HCT116 (cell line): ENCODE data around the gene UBE2L3. TPM values are rescaled to one million over a fixed set of nuclear protein-coding genes. Genes with fewer than 3 reads are reported as not detected.
A peak's percentile ranks its signal among the peaks of the same experiment; 100 is the strongest.

Source experiments
- ATAC-seq: fragments of 200-7000 bp; cut with Tn5 transposase; 2 replicates; pipeline ENCODE4 v1.9.1; 2020; ENCODE audit warnings: mild to moderate bottlenecking, moderate library complexity
- BruUV-seq: library from RNA; stranded (reverse); fragments of 400-500 nt; replicated peaks from 2 replicates; lab custom pipeline; 2021; lab: Mats Ljungman, UMichigan
- CTCF ChIA-PET: fragments of 300-600 bp; sonication (Branson Sonifier 250); formaldehyde crosslinking; loops from one replicate; lab custom pipeline; 2021; ENCODE audit warnings: antibody characterized with exemption; lab: Charles Lee
- POLR2A ChIA-PET: fragments of 300-600, 350-600 bp; sonication (Branson Sonifier 250); formaldehyde crosslinking; loops from one replicate; lab custom pipeline; 2021; ENCODE audit warnings: antibody characterized with exemption; lab: Charles Lee
- RAD21 ChIA-PET, 2 experiments: fragments of 300-600 bp; sonication (Branson Sonifier 250); formaldehyde crosslinking; loops; one replicate each; lab custom pipeline; 2023; ENCODE audit warnings: low total read pairs in 2 of 2; ENCODE audit not compliant: uncharacterized antibody in 2 of 2, unreplicated experiment in 2 of 2, low non-redundant PET in 1 of 2; lab: Charles Lee
- DNase-seq: peaks from one replicate; pipeline ENCODE4 v3.0.0-alpha.2; 2010; ENCODE audit warnings: low read depth, low spot score
- H2AFZ ChIP-seq: fragments of 200-600 bp; shearing (Covaris generic), sonication (generic); 2 replicates; pipeline ENCODE4 v1.6.1; 2017; ENCODE audit warnings: low read depth, mixed run types, mixed read lengths, antibody characterized with exemption, low read length; ENCODE audit not compliant: poor library complexity, severe bottlenecking
- H3K27ac ChIP-seq: 2 replicates; pipeline ENCODE4 v1.5.1; 2012; ENCODE audit warnings: low read depth, low read length
- H3K27me3 ChIP-seq: fragments of 200-600 bp; sonication (generic); 2 replicates; pipeline ENCODE4 v1.6.1; 2016; ENCODE audit warnings: mixed run types, low read length, mixed read lengths; ENCODE audit not compliant: insufficient read depth
- H3K36me3 ChIP-seq, 2 experiments: fragments of 200-500 bp in 1 of 2; fragments of 200-600 bp in 1 of 2; sonication (Bioruptor generic) in 1 of 2; sonication (generic) in 1 of 2; 2 replicates each; pipeline versions ENCODE4 v1.5.1 to v1.6.1; 2014 to 2016; ENCODE audit warnings: low read length in 2 of 2, inconsistent platforms in 1 of 2, mixed read lengths in 1 of 2, mixed run types in 1 of 2; ENCODE audit not compliant: insufficient read depth in 2 of 2, control insufficient read depth in 1 of 2
- H3K4me1 ChIP-seq, 2 experiments: fragments of 200-600 bp in 1 of 2; sonication (generic) in 1 of 2; 2 replicates each; pipeline versions ENCODE4 v1.5.1 to v1.6.1; 2012 to 2017; ENCODE audit warnings: low read length in 2 of 2, inconsistent platforms in 1 of 2, mild to moderate bottlenecking in 1 of 2, mixed read lengths in 1 of 2, mixed run types in 1 of 2, moderate library complexity in 1 of 2; ENCODE audit not compliant: insufficient read depth in 2 of 2, control insufficient read depth in 1 of 2
- H3K4me2 ChIP-seq: fragments of 200-600 bp; sonication (generic); 2 replicates; pipeline ENCODE4 v1.6.1; 2017; ENCODE audit warnings: mixed run types, low read length, mixed read lengths
- H3K4me3 ChIP-seq, 2 experiments: fragments of 200-600 bp in 1 of 2; sonication (generic) in 1 of 2; replicated peaks in 1 of 2; 2 replicates each; pipeline ENCODE4 v1.5.1; 2011 to 2016; ENCODE audit warnings: low read length in 2 of 2, control low read depth in 1 of 2, low read depth in 1 of 2, mild to moderate bottlenecking in 1 of 2, mixed read lengths in 1 of 2, mixed run types in 1 of 2
- H3K79me2 ChIP-seq: fragments of 200-600 bp; sonication (generic); 2 replicates; pipeline ENCODE4 v1.6.1; 2017; ENCODE audit warnings: mild to moderate bottlenecking, mixed run types, low read length, moderate library complexity, mixed read lengths; ENCODE audit not compliant: insufficient read depth
- H3K9ac ChIP-seq: fragments of 200-600 bp; sonication (generic); 2 replicates; pipeline ENCODE4 v1.6.1; 2016; ENCODE audit warnings: low read length, mixed read lengths
- H3K9me2 ChIP-seq: fragments of 200-600 bp; sonication (generic), shearing (Covaris generic); 2 replicates; pipeline ENCODE4 v1.6.1; 2017; ENCODE audit warnings: mixed run types, mild to moderate bottlenecking, moderate library complexity; ENCODE audit not compliant: insufficient read depth
- H3K9me3 ChIP-seq, 2 experiments: fragments of 200-500 bp in 1 of 2; fragments of 200-600 bp in 1 of 2; sonication (Bioruptor generic) in 1 of 2; sonication (generic) in 1 of 2; 2 replicates each; pipeline ENCODE4 v1.6.1; 2014 to 2017; ENCODE audit warnings: low read length in 2 of 2, mixed read lengths in 2 of 2, inconsistent platforms in 1 of 2, low read depth in 1 of 2, mild to moderate bottlenecking in 1 of 2, mixed run types in 1 of 2, moderate library complexity in 1 of 2; ENCODE audit not compliant: control insufficient read depth in 1 of 2, insufficient read depth in 1 of 2
- H4K20me1 ChIP-seq: fragments of 200-600 bp; sonication (generic), shearing (Covaris generic); 2 replicates; pipeline ENCODE4 v1.6.1; 2017; ENCODE audit warnings: mixed run types, mild to moderate bottlenecking, moderate library complexity; ENCODE audit not compliant: insufficient read depth
- JUND ChIP-seq: IDR thresholded peaks from 2 replicates; pipeline ENCODE4 v1.6.1; 2012
- POLR2A ChIP-seq: IDR thresholded peaks from 2 replicates; pipeline ENCODE4 v1.7.0; 2011; ENCODE audit warnings: borderline replicate concordance; ENCODE audit not compliant: insufficient read depth, insufficient read length; ENCODE audit errors: extremely low read depth
- POLR2AphosphoS5 ChIP-seq: IDR thresholded peaks from 2 replicates; pipeline ENCODE4 v1.6.1; 2011; ENCODE audit warnings: mild to moderate bottlenecking, low read depth, low read length, moderate library complexity
- REST ChIP-seq: IDR thresholded peaks from 2 replicates; pipeline ENCODE4 v1.6.1; 2012; ENCODE audit warnings: low read depth
- SIN3A ChIP-seq: IDR thresholded peaks from 2 replicates; pipeline ENCODE4 v1.6.1; 2012; ENCODE audit warnings: low read depth
- intact Hi-C: fragments of 100-400 bp; cut with micrococcal nuclease; formaldehyde crosslinking; loops from 2 replicates; pipeline ENCODE4 v1.10.0; 2022
- total RNA-seq: library from RNA; stranded (reverse); gene quantifications from one replicate; pipeline ENCODE4 v1.2.1, GENCODE V29; 2021; ENCODE audit not compliant: unreplicated experiment

The UBE2L3 gene
- total RNA-seq, 1 experiment from 2014 or later = 55.6 TPM

GRCh38 chr22:21626735-21627469 is 59.4 kb downstream of the UBE2L3 start:
- DNase-seq (no peak), ATAC-seq (no peak)
- intact Hi-C loops = no loop called here
- H3K4me2 ChIP-seq = no peak overlapping the region
- H3K9me3 ChIP-seq = no peaks in the 10 kb centered on the region
- BruUV-seq = no TSS peak
- RAD21 ChIA-PET = no interaction called here
- CTCF ChIA-PET = interaction anchor here (1.0 to 1.7 kb wide), 2 partner anchors 12 to 16 kb away, joined by 4 read pairs; no protein-coding TSS in a partner anchor
- H2AFZ ChIP-seq = no peak overlapping the region
- H3K27ac ChIP-seq = 0 out of 2 replicates have a peak overlapping the region, but pooled peaks have one; percentile 10
- H3K9ac ChIP-seq = no peak overlapping the region
- H3K79me2 ChIP-seq = peaks cover 59% of the 10 kb centered on the region
- peaks cover 9 to 34% of the 10 kb centered on the region in 2 experiments for H3K4me1 ChIP-seq
- H3K36me3 ChIP-seq = peaks cover 0 to 33% of the 10 kb centered on the region in 2 experiments; a peak in 1 of 4 replicates
- POLR2A ChIA-PET = no interaction called here
- no peaks in the 10 kb centered on the region for H3K9me2 ChIP-seq
- TF ChIP-seq REST (no peak), POLR2A (peak; percentile 58), JUND (no peak), SIN3A (no peak), POLR2AphosphoS5 (peak; percentile 14; the same call in 1 of the 2 replicates)
- no peak overlapping the region for H3K4me3 ChIP-seq
- H4K20me1 ChIP-seq = no peaks in the 10 kb centered on the region
- H3K27me3 ChIP-seq = no peaks in the 10 kb centered on the region
